Lower leg skin (tissue), 3 donors: ENCODE results near the gene IFNA4.

ENCODE experiments used
- CTCF ChIP-seq, 3 donors: fragments of 450-650 bp; IDR thresholded peaks; one replicate each; pipeline ENCODE4 v1.5.1; 2016; ENCODE audit warnings: antibody characterized with exemption in 3 of 3, mild to moderate bottlenecking in 3 of 3, moderate library complexity in 2 of 3
- POLR2A ChIP-seq, 2 donors: fragments of 450-650 bp; IDR thresholded peaks; one replicate each; pipeline ENCODE4 v1.6.1; 2016 to 2017; ENCODE audit warnings: antibody characterized with exemption in 2 of 2, mild to moderate bottlenecking in 1 of 2, moderate library complexity in 1 of 2

GRCh38 chr9:21172156-21172555, 15.2 kb downstream of the IFNA4 start:
- TF ChIP-seq POLR2A (IDR thresholded peaks at IDR 0.05), result no peak
- TF ChIP-seq CTCF (IDR thresholded peaks at IDR 0.05), result no peak
